ENCODE results near the gene CDT1. TPM values are rescaled to one million over a fixed set of nuclear protein-coding genes. Genes with fewer than 3 reads are reported as not detected.

Gene CDT1
- total RNA-seq, 4 donors from 2014 or later, result 2.9 to 14.7 (median 7.9) TPM

Other genes starting within 250 kb of the CDT1 start
- gene ZC3H18, start 233.4 kb upstream of the CDT1 start, total RNA-seq, result 10 to 100 TPM; 16.5 to 32.3 (median 18.5) TPM
- under 1 TPM in 1 of 4 donors, not detected in 3; 0.91 TPM for gene IL17C, start 165.2 kb upstream of the CDT1 start, total RNA-seq
- gene CYBA, start 152.7 kb upstream of the CDT1 start, total RNA-seq, result 10 to 100 TPM; 30.5 to 93.2 (median 44.7) TPM
- 10 to 100 TPM; 40.2 to 93.5 (median 67.1) TPM for gene MVD, start 140.7 kb upstream of the CDT1 start, total RNA-seq
- under 1 TPM; 0.17 to 0.81 (median 0.29) TPM for gene SNAI3, start 117.3 kb upstream of the CDT1 start, total RNA-seq
- 10 to 100 TPM; 14.7 to 21.8 (median 17.7) TPM for gene RNF166, start 97.4 kb upstream of the CDT1 start, total RNA-seq
- gene CTU2, start 97.3 kb upstream of the CDT1 start, total RNA-seq, result 1 to 10 TPM; 9.4 to 9.9 (median 9.5) TPM
- 100 to 1,000 TPM; 196 to 281 (median 206) TPM for gene PIEZO1, start 18.6 kb upstream of the CDT1 start, total RNA-seq
- gene APRT, start 8.1 kb downstream of the CDT1 start, total RNA-seq, result 100 to 1,000 TPM; 276 to 310 (median 291) TPM
- 10 to 100 TPM; 17.3 to 45.6 (median 37.3) TPM for gene GALNS, start 53.2 kb downstream of the CDT1 start, total RNA-seq
- gene TRAPPC2L, start 53.3 kb downstream of the CDT1 start, total RNA-seq, result 10 to 100 TPM; 29.9 to 43.0 (median 38.6) TPM
- gene PABPN1L, start 62.9 kb downstream of the CDT1 start, total RNA-seq, result not detected
- gene CBFA2T3, start 173.4 kb downstream of the CDT1 start, total RNA-seq, result 1 to 10 TPM in 3 of 4 donors, under 1 TPM in 1; 0.93 to 4.4 (median 2.9) TPM